ENCODE measurements around the gene DLX5.
"Not testable (repeated sequence)": the region's sequence is repeated elsewhere in the genome, so short reads cannot be mapped to it uniquely, and the experiment has no call there.

DLX5 gene

GRCh38 chr7:97024209-97025129 is at the start of gene DLX5:
Gene DLX5, minus strand, starts transcription at chr7:97024831. Its CDS starts 208 bp downstream, at chr7:97024623.
- DNase-seq: peak; percentile 85

GRCh38 chr7:97072025-97072424 is 47.4 kb upstream of the DLX5 start:
- DNase-seq: not testable (repeated sequence)

GRCh38 chr7:97064972-97065587 is 40.4 kb upstream of the DLX5 start:
- peak; percentile 78 for DNase-seq

- DNase-seq: no peak
These were observed 39.4 kb upstream of the DLX5 start for GRCh38 chr7:97064020-97064419.

- DNase-seq: no peak
These were observed 18.6 kb upstream of the DLX5 start for GRCh38 chr7:97043281-97043680.

- DNase-seq: no peak
These were observed 14.9 kb upstream of the DLX5 start for GRCh38 chr7:97039374-97040065.

- DNase-seq: not testable (repeated sequence)
These were observed 9.7 kb upstream of the DLX5 start for GRCh38 chr7:97034213-97034852.

- peak; percentile 89 for DNase-seq
These were observed 3.0 kb upstream of the DLX5 start for GRCh38 chr7:97027427-97028234.

GRCh38 chr7:97026715-97027426 is 2.2 kb upstream of the DLX5 start:
- DNase-seq: no peak

- no peak for DNase-seq
These were observed 1.5 kb upstream of the DLX5 start for GRCh38 chr7:97025983-97026714.

GRCh38 chr7:97025130-97025499 is 484 bp upstream of the DLX5 start:
- no peak for DNase-seq

GRCh38 chr7:97022491-97023306 is 1.9 kb downstream of the DLX5 start:
- no peak for DNase-seq

GRCh38 chr7:97021747-97022490 is 2.7 kb downstream of the DLX5 start:
- DNase-seq: no peak

- DNase-seq: no peak
These were observed 3.5 kb downstream of the DLX5 start for GRCh38 chr7:97020996-97021746.

GRCh38 chr7:97020601-97020995 is 4.0 kb downstream of the DLX5 start:
- DNase-seq: no peak

GRCh38 chr7:97019710-97020225 is 4.9 kb downstream of the DLX5 start:
- DNase-seq: no peak

GRCh38 chr7:97018791-97019531 is 5.7 kb downstream of the DLX5 start:
- no peak for DNase-seq
